ENCODE results near the gene ZNF184. TPM values are rescaled to one million over a fixed set of nuclear protein-coding genes. Genes with fewer than 3 reads are reported as not detected.

ZNF184 gene
- total and polyA plus RNA-seq, 4 donors, result 0.80 to 4.4 (median 1.6) TPM

DNA sequence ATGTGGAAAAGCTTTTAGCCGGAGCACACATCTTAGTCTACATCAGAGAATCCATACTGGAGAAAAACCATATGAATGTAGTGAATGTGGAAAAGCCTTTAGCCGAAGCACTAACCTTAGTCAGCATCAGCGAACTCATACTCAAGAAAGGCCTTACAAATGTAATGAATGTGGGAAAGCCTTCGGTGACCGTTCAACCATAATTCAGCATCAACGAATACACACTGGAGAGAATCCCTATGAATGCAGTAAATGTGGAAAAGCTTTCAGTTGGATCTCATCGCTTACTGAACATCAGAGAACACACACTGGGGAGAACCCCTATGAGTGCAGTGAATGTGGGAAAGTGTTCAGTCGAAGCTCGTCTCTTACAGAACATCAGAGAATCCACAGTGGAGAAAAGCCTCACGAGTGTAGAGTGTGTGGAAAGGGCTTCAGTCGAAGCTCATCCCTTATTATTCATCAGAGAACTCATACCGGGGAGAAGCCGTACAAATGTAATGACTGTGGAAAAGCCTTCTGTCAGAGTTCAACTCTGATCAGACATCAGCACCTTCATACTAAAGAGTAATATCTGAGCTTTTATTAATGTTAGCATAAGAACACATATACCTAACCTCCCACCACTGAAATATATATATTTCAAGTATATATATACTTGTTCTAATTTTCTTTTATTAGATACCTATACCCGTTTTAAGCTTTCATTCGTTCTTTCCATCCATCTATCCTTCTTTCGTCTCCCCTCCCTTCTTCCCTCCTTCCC, 71.8 kb downstream of the ZNF184 start (continued):
- TF ChIP-seq, protein P1, sequence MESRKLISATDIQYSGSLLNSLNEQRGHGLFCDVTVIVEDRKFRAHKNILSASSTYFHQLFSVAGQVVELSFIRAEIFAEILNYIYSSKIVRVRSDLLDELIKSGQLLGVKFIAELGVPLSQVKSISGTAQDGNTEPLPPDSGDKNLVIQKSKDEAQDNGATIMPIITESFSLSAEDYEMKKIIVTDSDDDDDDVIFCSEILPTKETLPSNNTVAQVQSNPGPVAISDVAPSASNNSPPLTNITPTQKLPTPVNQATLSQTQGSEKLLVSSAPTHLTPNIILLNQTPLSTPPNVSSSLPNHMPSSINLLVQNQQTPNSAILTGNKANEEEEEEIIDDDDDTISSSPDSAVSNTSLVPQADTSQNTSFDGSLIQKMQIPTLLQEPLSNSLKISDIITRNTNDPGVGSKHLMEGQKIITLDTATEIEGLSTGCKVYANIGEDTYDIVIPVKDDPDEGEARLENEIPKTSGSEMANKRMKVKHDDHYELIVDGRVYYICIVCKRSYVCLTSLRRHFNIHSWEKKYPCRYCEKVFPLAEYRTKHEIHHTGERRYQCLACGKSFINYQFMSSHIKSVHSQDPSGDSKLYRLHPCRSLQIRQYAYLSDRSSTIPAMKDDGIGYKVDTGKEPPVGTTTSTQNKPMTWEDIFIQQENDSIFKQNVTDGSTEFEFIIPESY (IDR thresholded peaks at IDR 0.05), result no peak
- no peak for TF ChIP-seq RAD21 (IDR thresholded peaks at IDR 0.05)
- TF ChIP-seq NR2F2 (IDR thresholded peaks at IDR 0.05), result no peak
- no peak for TF ChIP-seq FOXA1 (IDR thresholded peaks at IDR 0.05)

Small RNA genes lying within 50 kb of the gene (small RNA-seq; reads per million reads assigned to genes)
- gene AL021918.1, result not detected
- gene AL021918.2, result not detected
- not detected for gene MCFD2P1

Other genes starting within 250 kb of the ZNF184 start
- gene PRSS16, start 225.4 kb downstream of the ZNF184 start, total RNA-seq, result under 1 TPM in 1 of 2 donors, not detected in 1; 0.42 TPM
- gene PRSS16, start 225.4 kb downstream of the ZNF184 start, polyA plus RNA-seq, result under 1 TPM in 1 of 2 donors, not detected in 1; 0.06 TPM
- not detected for gene POM121L2, start 160.8 kb downstream of the ZNF184 start, total RNA-seq
- gene POM121L2, start 160.8 kb downstream of the ZNF184 start, polyA plus RNA-seq, result not detected
- under 1 TPM; 0.17 to 0.37 TPM for gene ZNF391, start 84.3 kb downstream of the ZNF184 start, total RNA-seq
- gene ZNF391, start 84.3 kb downstream of the ZNF184 start, polyA plus RNA-seq, result under 1 TPM; 0.14 to 0.61 TPM